HepG2 (cell line): ENCODE measurements around the gene LTV1. TPM values are rescaled to one million over a fixed set of nuclear protein-coding genes. Genes with fewer than 3 reads are reported as not detected.

Source experiments
- ATAC-seq: fragments of 200-7000 bp; cut with Tn5 transposase; 3 replicates; pipeline ENCODE4 v1.9.1; 2020; ENCODE audit warnings: mild to moderate bottlenecking, moderate library complexity
- BruUV-seq: library from RNA; stranded (reverse); fragments of 400-500 nt; replicated peaks from 2 replicates; lab custom pipeline; 2021; lab: Mats Ljungman, UMichigan
- CTCF ChIA-PET: fragments of 300-600 bp; formaldehyde crosslinking; extraction: SDS; loops from one replicate; lab custom pipeline; 2021; ENCODE audit warnings: low total read pairs, inconsistent platforms, low intra/inter-chr PET ratio; lab: Yijun Ruan, JAX
- POLR2A ChIA-PET: fragments of 350-600 bp; sonication (Branson Sonifier 250); formaldehyde crosslinking; loops from one replicate; lab custom pipeline; 2020; ENCODE audit warnings: antibody characterized with exemption, inconsistent platforms; lab: Yijun Ruan, JAX
- DNase-seq: peaks from one replicate; pipeline ENCODE4 v3.0.0-alpha.2; 2015; ENCODE audit warnings: low spot score
- FAIRE-seq: peaks from 3 replicates; lab custom pipeline; 2011; peaks lifted over from hg19 to GRCh38; lab: Jason Lieb, UNC
- H2AFZ ChIP-seq: one replicate; pipeline ENCODE4 v1.6.1; 2011; ENCODE audit warnings: low read length, inconsistent platforms
- H3K27ac ChIP-seq: fragments of 300-600 bp; 3 replicates; pipeline ENCODE4 v1.8.0; 2011; ENCODE audit warnings: mixed run types, mild to moderate bottlenecking, mixed read lengths, low read length, inconsistent platforms; ENCODE audit not compliant: insufficient read depth; ENCODE audit errors: extremely low read length
- H3K27me3 ChIP-seq, 2 experiments: fragments of 200-600 bp in 1 of 2; 2 replicates in 1 of 2; 3 replicates in 1 of 2; pipeline versions ENCODE4 v1.6.0 to v1.8.0; 2011; ENCODE audit warnings: low read length in 2 of 2, mild to moderate bottlenecking in 2 of 2, moderate library complexity in 2 of 2, inconsistent platforms in 1 of 2; ENCODE audit not compliant: insufficient read depth in 2 of 2, control insufficient read depth in 1 of 2
- H3K36me3 ChIP-seq, 2 experiments: fragments of 200-600 bp in 1 of 2; replicated peaks in 1 of 2; 2 replicates in 1 of 2; 3 replicates in 1 of 2; pipeline versions ENCODE4 v1.5.1 to v1.8.0; 2011; ENCODE audit warnings: low read length in 2 of 2, inconsistent platforms in 1 of 2; ENCODE audit not compliant: insufficient read depth in 2 of 2, control insufficient read depth in 1 of 2
- H3K4me1 ChIP-seq: 2 replicates; pipeline ENCODE4 v1.5.1; 2012; ENCODE audit warnings: low read length, inconsistent platforms; ENCODE audit not compliant: insufficient read depth
- H3K4me2 ChIP-seq: 2 replicates; pipeline ENCODE4 v1.6.0; 2011; ENCODE audit warnings: low read depth, low read length, inconsistent platforms
- H3K4me3 ChIP-seq, 3 experiments: fragments of 200-600 bp in 1 of 3; sonication (generic), shearing (Covaris generic) in 1 of 3; replicated peaks in 1 of 3; 2 replicates each; pipeline ENCODE4 v1.5.1; 2011 to 2016; ENCODE audit warnings: low read length in 3 of 3, inconsistent platforms in 2 of 3, low read depth in 2 of 3, mild to moderate bottlenecking in 2 of 3, control low read depth in 1 of 3, mixed read lengths in 1 of 3; ENCODE audit not compliant: insufficient read depth in 1 of 3
- H3K79me2 ChIP-seq: one replicate; pipeline ENCODE4 v1.6.1; 2011; ENCODE audit warnings: low read length, inconsistent platforms; ENCODE audit not compliant: insufficient read depth
- H3K9ac ChIP-seq: 2 replicates; pipeline ENCODE4 v1.6.0; 2011; ENCODE audit warnings: mild to moderate bottlenecking, low read depth, low read length, inconsistent platforms; ENCODE audit not compliant: insufficient read depth
- H3K9me3 ChIP-seq: 2 replicates; pipeline ENCODE4 v1.5.1; 2012; ENCODE audit warnings: mild to moderate bottlenecking, low read length
- H4K20me1 ChIP-seq: 2 replicates; pipeline ENCODE4 v1.6.0; 2011; ENCODE audit warnings: inconsistent platforms, mild to moderate bottlenecking, low read length, moderate library complexity; ENCODE audit not compliant: insufficient read depth
- GATAD1 ChIP-seq: IDR thresholded peaks from 2 replicates; pipeline ENCODE4 v1.6.1; 2016; ENCODE audit warnings: missing genetic modification reagents, missing compliant biosample characterization
- IKZF1 ChIP-seq: fragments of 450-650 bp; IDR thresholded peaks from 2 replicates; pipeline ENCODE4 v1.7.1; 2016
- MED13 ChIP-seq: sonication (generic); formaldehyde crosslinking; IDR thresholded peaks from 2 replicates; pipeline ENCODE4 v1.5.0; 2020; ENCODE audit warnings: missing genetic modification reagents
- NCOA1 ChIP-seq: sonication (generic); formaldehyde crosslinking; IDR thresholded peaks from 2 replicates; pipeline ENCODE4 v1.9.0; 2021; ENCODE audit warnings: missing genetic modification reagents
- SNAPC2 ChIP-seq: sonication (generic); formaldehyde crosslinking; IDR thresholded peaks from 2 replicates; pipeline ENCODE4 v1.8.1; 2022; ENCODE audit warnings: mild to moderate bottlenecking, missing genetic modification reagents
- ZBTB42 ChIP-seq: sonication (generic); formaldehyde crosslinking; IDR thresholded peaks from 2 replicates; pipeline ENCODE4 v1.5.0; 2020; ENCODE audit warnings: mild to moderate bottlenecking, missing genetic modification reagents
- ZFP41 ChIP-seq: sonication (generic); formaldehyde crosslinking; IDR thresholded peaks from 2 replicates; pipeline ENCODE4 v1.4.0; 2020; ENCODE audit warnings: mild to moderate bottlenecking, missing genetic modification reagents, borderline replicate concordance
- ZFYVE20 ChIP-seq: sonication (generic); formaldehyde crosslinking; IDR thresholded peaks from 2 replicates; pipeline ENCODE4 v1.8.0; 2023; ENCODE audit warnings: low read depth, mild to moderate bottlenecking, moderate library complexity, missing genetic modification reagents, borderline replicate concordance
- ZMYM4 ChIP-seq: sonication (generic); formaldehyde crosslinking; IDR thresholded peaks from 2 replicates; pipeline ENCODE4 v1.8.1; 2023; ENCODE audit warnings: mild to moderate bottlenecking, missing genetic modification reagents
- ZNF160 ChIP-seq: sonication (generic); formaldehyde crosslinking; IDR thresholded peaks from 2 replicates; pipeline ENCODE4 v1.8.0; 2022; ENCODE audit warnings: mild to moderate bottlenecking, inconsistent platforms, missing genetic modification reagents
- ZNF331 ChIP-seq: sonication (generic); formaldehyde crosslinking; IDR thresholded peaks from 2 replicates; pipeline ENCODE4 v1.4.0; 2020; ENCODE audit warnings: missing genetic modification reagents
- ZZZ3 ChIP-seq: sonication (generic); formaldehyde crosslinking; IDR thresholded peaks from 2 replicates; pipeline ENCODE4 v1.4.0; 2020; ENCODE audit warnings: missing genetic modification reagents, mild to moderate bottlenecking, borderline replicate concordance
- WGBS: methylation state at CpG from one replicate; pipeline ENCODE4 v1.1.6; 2017; ENCODE audit warnings: low lambda C conversion rate; 5-methylcytosine and 5-hydroxymethylcytosine counted together
- in situ Hi-C: cut with HindIII; loops from 2 replicates; pipeline ENCODE4 v1.10.0; 2017; ENCODE audit warnings: low pct_unique_long_range_greater_than_20kb; ENCODE audit not compliant: extremely low pct_ligation_motif_present
- intact Hi-C: fragments of 100-400 bp; cut with micrococcal nuclease; formaldehyde crosslinking; loops from one replicate; pipeline ENCODE4 v1.10.0; 2022; ENCODE audit not compliant: unreplicated experiment
- polyA plus RNA-seq, 8 experiments: library from polyadenylated mRNA; depleted of rRNA in 3 of 8; stranded (reverse) in 7 of 8; unstranded in 1 of 8; fragments of >200 nt; fragmentation: Illumina TruSeq in 4 of 8; extraction: Trizol in 4 of 8; gene quantifications; 2 replicates each; pipeline versions ENCODE4 v1.2.1 to v1.2.3, GENCODE V29; 2011 to 2016; ENCODE audit warnings: low read depth in 4 of 8, missing spikeins in 1 of 8, mixed read lengths in 1 of 8; ENCODE audit not compliant: insufficient read depth in 1 of 8
- total RNA-seq, 5 experiments: library from RNA; depleted of rRNA; stranded (reverse); fragments of >200 nt; fragmentation: Illumina TruSeq; extraction: Trizol; gene quantifications; 2 replicates each; pipeline ENCODE4 v1.2.3, GENCODE V29; 2016; ENCODE audit warnings: low read depth in 1 of 5
- TF ChIP-seq, protein P1 (sequence below): sonication (generic); formaldehyde crosslinking; IDR thresholded peaks from 2 replicates; pipeline ENCODE4 v1.4.0; 2020; ENCODE audit warnings: mild to moderate bottlenecking, missing genetic modification reagents
- TF ChIP-seq, protein P2 (sequence below): sonication (generic); formaldehyde crosslinking; IDR thresholded peaks from 2 replicates; pipeline ENCODE4 v1.4.0; 2020; ENCODE audit warnings: missing genetic modification reagents

The LTV1 gene
- total and polyA plus RNA-seq, 2 of the 13 experiments (the other 11 are each of a cell fraction or from before 2014, with no cell fraction given) = 21.1 to 85.8 TPM

GRCh38 chr6:143823548-143823947 is 19.6 kb upstream of the LTV1 start:
- H3K4me2 ChIP-seq = no peak overlapping the region
- ChIA-PET CTCF (no interaction called here), POLR2A (interaction anchor here (1.6 kb wide), 1 partner anchor 20 kb away, joined by 4 read pairs; the partner anchor contains the start of gene LTV1)
- no peak overlapping the region for H3K9ac ChIP-seq
- H2AFZ ChIP-seq = no peak overlapping the region
- ATAC-seq (no peak), FAIRE-seq (no peak), DNase-seq (no peak)
- no peaks in the 10 kb centered on the region for H3K4me1 ChIP-seq
- no peaks in the 10 kb centered on the region; a peak in 1 of 5 replicates for H3K27me3 ChIP-seq
- no peaks in the 10 kb centered on the region for H3K79me2 ChIP-seq
- H3K4me3 ChIP-seq = no peak overlapping the region
- no peaks in the 10 kb centered on the region for H3K9me3 ChIP-seq
- H3K27ac ChIP-seq = no peak overlapping the region
- in situ Hi-C loops = no loop called here
- H3K36me3 ChIP-seq = peaks cover 12 to 15% of the 10 kb centered on the region in 2 experiments; a peak in 4 of 5 replicates
- intact Hi-C loops = no loop called here
- 94% methylated on average over 6 of the region's 6 CpGs for WGBS
- TF ChIP-seq ZNF160 (CRISPR knock-in tag) (no peak), IKZF1 (no peak), GATAD1 (CRISPR knock-in tag) (no peak), NCOA1 (no peak)
- no peaks in the 10 kb centered on the region for H4K20me1 ChIP-seq
- BruUV-seq = no TSS peak

GRCh38 chr6:143828572-143828971 is 14.6 kb upstream of the LTV1 start:
- no peak for FAIRE-seq
- no peaks in the 10 kb centered on the region for H4K20me1 ChIP-seq
- no TSS peak for BruUV-seq
- peaks cover 9 to 15% of the 10 kb centered on the region in 2 experiments; a peak in 4 of 5 replicates for H3K36me3 ChIP-seq
- intact Hi-C loops (no loop called here), in situ Hi-C loops (no loop called here)
- ChIA-PET POLR2A (interaction anchor here (0.7 kb wide), 1 partner anchor 14 kb away, joined by 3 read pairs; the partner anchor contains the start of gene LTV1), CTCF (no interaction called here)
- no peaks in the 10 kb centered on the region for H3K27me3 ChIP-seq
- H3K4me1 ChIP-seq = no peaks in the 10 kb centered on the region
- H3K9ac ChIP-seq = no peak overlapping the region; the same call in 1 of the 2 replicates
- H2AFZ ChIP-seq = no peak overlapping the region
- DNase-seq = no peak
- TF ChIP-seq SNAPC2 (no peak), ZZZ3 (CRISPR knock-in tag) (no peak), ZNF331 (CRISPR knock-in tag) (no peak), MED13 (CRISPR knock-in tag) (no peak), ZMYM4 (no peak), IKZF1 (no peak), ZFP41 (CRISPR knock-in tag) (no peak), ZBTB42 (CRISPR knock-in tag) (no peak), ZFYVE20 (CRISPR knock-in tag) (no peak)
- TF ChIP-seq, protein P1, sequence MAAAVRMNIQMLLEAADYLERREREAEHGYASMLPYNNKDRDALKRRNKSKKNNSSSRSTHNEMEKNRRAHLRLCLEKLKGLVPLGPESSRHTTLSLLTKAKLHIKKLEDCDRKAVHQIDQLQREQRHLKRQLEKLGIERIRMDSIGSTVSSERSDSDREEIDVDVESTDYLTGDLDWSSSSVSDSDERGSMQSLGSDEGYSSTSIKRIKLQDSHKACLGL (CRISPR knock-in tag) = no peak
- TF ChIP-seq, protein P2, sequence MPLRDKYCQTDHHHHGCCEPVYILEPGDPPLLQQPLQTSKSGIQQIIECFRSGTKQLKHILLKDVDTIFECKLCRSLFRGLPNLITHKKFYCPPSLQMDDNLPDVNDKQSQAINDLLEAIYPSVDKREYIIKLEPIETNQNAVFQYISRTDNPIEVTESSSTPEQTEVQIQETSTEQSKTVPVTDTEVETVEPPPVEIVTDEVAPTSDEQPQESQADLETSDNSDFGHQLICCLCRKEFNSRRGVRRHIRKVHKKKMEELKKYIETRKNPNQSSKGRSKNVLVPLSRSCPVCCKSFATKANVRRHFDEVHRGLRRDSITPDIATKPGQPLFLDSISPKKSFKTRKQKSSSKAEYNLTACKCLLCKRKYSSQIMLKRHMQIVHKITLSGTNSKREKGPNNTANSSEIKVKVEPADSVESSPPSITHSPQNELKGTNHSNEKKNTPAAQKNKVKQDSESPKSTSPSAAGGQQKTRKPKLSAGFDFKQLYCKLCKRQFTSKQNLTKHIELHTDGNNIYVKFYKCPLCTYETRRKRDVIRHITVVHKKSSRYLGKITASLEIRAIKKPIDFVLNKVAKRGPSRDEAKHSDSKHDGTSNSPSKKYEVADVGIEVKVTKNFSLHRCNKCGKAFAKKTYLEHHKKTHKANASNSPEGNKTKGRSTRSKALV (CRISPR knock-in tag) = no peak
- no peak overlapping the region for H3K4me3 ChIP-seq
- no peak for ATAC-seq
- no peak overlapping the region for H3K27ac ChIP-seq
- no peaks in the 10 kb centered on the region for H3K9me3 ChIP-seq
- no peak overlapping the region for H3K4me2 ChIP-seq
- no peaks in the 10 kb centered on the region for H3K79me2 ChIP-seq
